HepG2 (cell line): Measurements from ENCODE around the gene HAND1. TPM values are rescaled to one million over a fixed set of nuclear protein-coding genes. Genes with fewer than 3 reads are reported as not detected.

Experiments used
- ATAC-seq: fragments of 200-7000 bp; cut with Tn5 transposase; 3 replicates; pipeline ENCODE4 v1.9.1; 2020; ENCODE audit warnings: mild to moderate bottlenecking, moderate library complexity
- BruUV-seq: library from RNA; stranded (reverse); fragments of 400-500 nt; replicated peaks from 2 replicates; lab custom pipeline; 2021; lab: Mats Ljungman, UMichigan
- CTCF ChIA-PET: fragments of 300-600 bp; formaldehyde crosslinking; extraction: SDS; loops from one replicate; lab custom pipeline; 2021; ENCODE audit warnings: low total read pairs, inconsistent platforms, low intra/inter-chr PET ratio; lab: Yijun Ruan, JAX
- POLR2A ChIA-PET: fragments of 350-600 bp; sonication (Branson Sonifier 250); formaldehyde crosslinking; loops from one replicate; lab custom pipeline; 2020; ENCODE audit warnings: antibody characterized with exemption, inconsistent platforms; lab: Yijun Ruan, JAX
- DNase-seq: peaks from one replicate; pipeline ENCODE4 v3.0.0-alpha.2; 2015; ENCODE audit warnings: low spot score
- FAIRE-seq: peaks from 3 replicates; lab custom pipeline; 2011; peaks lifted over from hg19 to GRCh38; lab: Jason Lieb, UNC
- H2AFZ ChIP-seq: one replicate; pipeline ENCODE4 v1.6.1; 2011; ENCODE audit warnings: low read length, inconsistent platforms
- H3K27ac ChIP-seq: fragments of 300-600 bp; 3 replicates; pipeline ENCODE4 v1.8.0; 2011; ENCODE audit warnings: mixed run types, mild to moderate bottlenecking, mixed read lengths, low read length, inconsistent platforms; ENCODE audit not compliant: insufficient read depth; ENCODE audit errors: extremely low read length
- H3K27me3 ChIP-seq, 2 experiments: fragments of 200-600 bp in 1 of 2; 2 replicates in 1 of 2; 3 replicates in 1 of 2; pipeline versions ENCODE4 v1.6.0 to v1.8.0; 2011; ENCODE audit warnings: low read length in 2 of 2, mild to moderate bottlenecking in 2 of 2, moderate library complexity in 2 of 2, inconsistent platforms in 1 of 2; ENCODE audit not compliant: insufficient read depth in 2 of 2, control insufficient read depth in 1 of 2
- H3K36me3 ChIP-seq, 2 experiments: fragments of 200-600 bp in 1 of 2; replicated peaks in 1 of 2; 2 replicates in 1 of 2; 3 replicates in 1 of 2; pipeline versions ENCODE4 v1.5.1 to v1.8.0; 2011; ENCODE audit warnings: low read length in 2 of 2, inconsistent platforms in 1 of 2; ENCODE audit not compliant: insufficient read depth in 2 of 2, control insufficient read depth in 1 of 2
- H3K4me1 ChIP-seq: 2 replicates; pipeline ENCODE4 v1.5.1; 2012; ENCODE audit warnings: low read length, inconsistent platforms; ENCODE audit not compliant: insufficient read depth
- H3K4me2 ChIP-seq: 2 replicates; pipeline ENCODE4 v1.6.0; 2011; ENCODE audit warnings: low read depth, low read length, inconsistent platforms
- H3K4me3 ChIP-seq, 3 experiments: fragments of 200-600 bp in 1 of 3; sonication (generic), shearing (Covaris generic) in 1 of 3; replicated peaks in 1 of 3; 2 replicates each; pipeline ENCODE4 v1.5.1; 2011 to 2016; ENCODE audit warnings: low read length in 3 of 3, inconsistent platforms in 2 of 3, low read depth in 2 of 3, mild to moderate bottlenecking in 2 of 3, control low read depth in 1 of 3, mixed read lengths in 1 of 3; ENCODE audit not compliant: insufficient read depth in 1 of 3
- H3K79me2 ChIP-seq: one replicate; pipeline ENCODE4 v1.6.1; 2011; ENCODE audit warnings: low read length, inconsistent platforms; ENCODE audit not compliant: insufficient read depth
- H3K9ac ChIP-seq: 2 replicates; pipeline ENCODE4 v1.6.0; 2011; ENCODE audit warnings: mild to moderate bottlenecking, low read depth, low read length, inconsistent platforms; ENCODE audit not compliant: insufficient read depth
- H3K9me3 ChIP-seq: 2 replicates; pipeline ENCODE4 v1.5.1; 2012; ENCODE audit warnings: mild to moderate bottlenecking, low read length
- H4K20me1 ChIP-seq: 2 replicates; pipeline ENCODE4 v1.6.0; 2011; ENCODE audit warnings: inconsistent platforms, mild to moderate bottlenecking, low read length, moderate library complexity; ENCODE audit not compliant: insufficient read depth
- CENPT ChIP-seq: sonication (generic); formaldehyde crosslinking; IDR thresholded peaks from 2 replicates; pipeline ENCODE4 v1.8.0; 2022; ENCODE audit warnings: low read depth, mild to moderate bottlenecking, moderate library complexity, missing genetic modification reagents
- PLRG1 ChIP-seq: fragments of 450-650 bp; conservative IDR thresholded peaks from 2 replicates; pipeline ENCODE4 v1.6.1; 2016
- SMYD3 ChIP-seq: sonication (generic); formaldehyde crosslinking; IDR thresholded peaks from 2 replicates; pipeline ENCODE4 v1.8.1; 2023; ENCODE audit warnings: mild to moderate bottlenecking, missing genetic modification reagents
- THRA ChIP-seq: sonication (generic); formaldehyde crosslinking; IDR thresholded peaks from 2 replicates; pipeline ENCODE4 v1.4.0; 2020; ENCODE audit warnings: missing genetic modification reagents, borderline replicate concordance
- ZNF138 ChIP-seq: sonication (generic); formaldehyde crosslinking; IDR thresholded peaks from 2 replicates; pipeline ENCODE4 v1.5.0; 2020; ENCODE audit warnings: mild to moderate bottlenecking, low read depth, missing genetic modification reagents
- ZNF446 ChIP-seq: sonication (generic); formaldehyde crosslinking; IDR thresholded peaks from 2 replicates; pipeline ENCODE4 v1.5.0; 2020; ENCODE audit warnings: mild to moderate bottlenecking, missing genetic modification reagents
- ZNF644 ChIP-seq: IDR thresholded peaks from 2 replicates; pipeline ENCODE4 v1.6.1; 2016; ENCODE audit warnings: low read depth
- WGBS: methylation state at CpG from one replicate; pipeline ENCODE4 v1.1.6; 2017; ENCODE audit warnings: low lambda C conversion rate; 5-methylcytosine and 5-hydroxymethylcytosine counted together
- in situ Hi-C: cut with HindIII; loops from 2 replicates; pipeline ENCODE4 v1.10.0; 2017; ENCODE audit warnings: low pct_unique_long_range_greater_than_20kb; ENCODE audit not compliant: extremely low pct_ligation_motif_present
- intact Hi-C: fragments of 100-400 bp; cut with micrococcal nuclease; formaldehyde crosslinking; loops from one replicate; pipeline ENCODE4 v1.10.0; 2022; ENCODE audit not compliant: unreplicated experiment
- polyA plus RNA-seq, 8 experiments: library from polyadenylated mRNA; depleted of rRNA in 3 of 8; stranded (reverse) in 7 of 8; unstranded in 1 of 8; fragments of >200 nt; fragmentation: Illumina TruSeq in 4 of 8; extraction: Trizol in 4 of 8; gene quantifications; 2 replicates each; pipeline versions ENCODE4 v1.2.1 to v1.2.3, GENCODE V29; 2011 to 2016; ENCODE audit warnings: low read depth in 4 of 8, missing spikeins in 1 of 8, mixed read lengths in 1 of 8; ENCODE audit not compliant: insufficient read depth in 1 of 8
- total RNA-seq, 5 experiments: library from RNA; depleted of rRNA; stranded (reverse); fragments of >200 nt; fragmentation: Illumina TruSeq; extraction: Trizol; gene quantifications; 2 replicates each; pipeline ENCODE4 v1.2.3, GENCODE V29; 2016; ENCODE audit warnings: low read depth in 1 of 5
- TF ChIP-seq, protein P1 (sequence below): sonication (generic); formaldehyde crosslinking; IDR thresholded peaks from 2 replicates; pipeline ENCODE4 v1.4.0; 2020; ENCODE audit warnings: low read depth, mild to moderate bottlenecking, missing genetic modification reagents
- TF ChIP-seq, protein P2 (sequence below): sonication (generic); formaldehyde crosslinking; IDR thresholded peaks from 2 replicates; pipeline ENCODE4 v1.5.1; 2020; ENCODE audit warnings: missing genetic modification reagents, mild to moderate bottlenecking, borderline replicate concordance

Gene HAND1
- total and polyA plus RNA-seq, 2 of the 13 experiments (the other 11 are each of a cell fraction or from before 2014, with no cell fraction given) = not detected

DNA sequence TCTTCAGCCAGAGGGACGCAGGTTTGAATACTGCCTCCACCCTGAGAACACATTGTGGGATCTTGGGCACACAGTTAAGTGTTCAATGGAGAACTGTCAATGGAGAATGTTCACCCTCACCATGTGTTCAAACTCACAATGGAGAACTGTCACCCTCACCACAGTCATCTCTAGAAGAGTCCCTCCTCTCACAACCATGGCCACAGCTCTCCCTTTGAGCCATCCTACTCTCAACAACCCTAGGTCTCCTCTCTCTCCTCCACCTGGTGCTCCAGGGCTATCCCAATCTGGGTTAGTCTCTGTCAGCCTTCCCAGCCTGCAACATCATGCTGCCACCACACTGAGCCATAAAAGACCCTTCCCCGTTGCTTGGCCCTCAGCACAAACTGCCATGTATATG, 36.3 kb upstream of the HAND1 start (continued):
- TF ChIP-seq ZNF138 (CRISPR knock-in tag) = no peak
- TF ChIP-seq PLRG1 = no peak
- TF ChIP-seq CENPT (CRISPR knock-in tag) = no peak

GRCh38 chr5:154513669-154514084, 35.6 kb upstream of the HAND1 start:
- POLR2A ChIA-PET = no interaction called here
- no peak for FAIRE-seq
- no TSS peak for BruUV-seq

More at GRCh38 chr5:154513669-154514084, 35.6 kb upstream of the HAND1 start:
- Histone ChIP-seq H3K27ac (no peak overlapping the region), H3K4me1 (no peaks in the 10 kb centered on the region), H3K4me2 (no peak overlapping the region), H3K4me3 (no peak overlapping the region), H3K36me3 (no peaks in the 10 kb centered on the region), H3K9me3 (no peaks in the 10 kb centered on the region), H3K79me2 (no peaks in the 10 kb centered on the region), H3K9ac (no peak overlapping the region), H4K20me1 (no peaks in the 10 kb centered on the region), H3K27me3 (peaks cover 0 to 10% of the 10 kb centered on the region in 2 experiments; a peak in 2 of 5 replicates), H2AFZ (no peak overlapping the region)
- in situ Hi-C loops (no loop called here), intact Hi-C loops (no loop called here)
- CTCF ChIA-PET = no interaction called here
- DNase-seq = no peak
- 39% methylated on average over 4 of the region's 4 CpGs for WGBS
- TF ChIP-seq ZNF644 (no peak), THRA (CRISPR knock-in tag) (no peak), ZNF446 (CRISPR knock-in tag) (no peak), SMYD3 (CRISPR knock-in tag) (no peak)
- TF ChIP-seq, protein P1, sequence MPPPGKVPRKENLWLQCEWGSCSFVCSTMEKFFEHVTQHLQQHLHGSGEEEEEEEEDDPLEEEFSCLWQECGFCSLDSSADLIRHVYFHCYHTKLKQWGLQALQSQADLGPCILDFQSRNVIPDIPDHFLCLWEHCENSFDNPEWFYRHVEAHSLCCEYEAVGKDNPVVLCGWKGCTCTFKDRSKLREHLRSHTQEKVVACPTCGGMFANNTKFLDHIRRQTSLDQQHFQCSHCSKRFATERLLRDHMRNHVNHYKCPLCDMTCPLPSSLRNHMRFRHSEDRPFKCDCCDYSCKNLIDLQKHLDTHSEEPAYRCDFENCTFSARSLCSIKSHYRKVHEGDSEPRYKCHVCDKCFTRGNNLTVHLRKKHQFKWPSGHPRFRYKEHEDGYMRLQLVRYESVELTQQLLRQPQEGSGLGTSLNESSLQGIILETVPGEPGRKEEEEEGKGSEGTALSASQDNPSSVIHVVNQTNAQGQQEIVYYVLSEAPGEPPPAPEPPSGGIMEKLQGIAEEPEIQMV (CRISPR knock-in tag) = no peak
- TF ChIP-seq, protein P2, sequence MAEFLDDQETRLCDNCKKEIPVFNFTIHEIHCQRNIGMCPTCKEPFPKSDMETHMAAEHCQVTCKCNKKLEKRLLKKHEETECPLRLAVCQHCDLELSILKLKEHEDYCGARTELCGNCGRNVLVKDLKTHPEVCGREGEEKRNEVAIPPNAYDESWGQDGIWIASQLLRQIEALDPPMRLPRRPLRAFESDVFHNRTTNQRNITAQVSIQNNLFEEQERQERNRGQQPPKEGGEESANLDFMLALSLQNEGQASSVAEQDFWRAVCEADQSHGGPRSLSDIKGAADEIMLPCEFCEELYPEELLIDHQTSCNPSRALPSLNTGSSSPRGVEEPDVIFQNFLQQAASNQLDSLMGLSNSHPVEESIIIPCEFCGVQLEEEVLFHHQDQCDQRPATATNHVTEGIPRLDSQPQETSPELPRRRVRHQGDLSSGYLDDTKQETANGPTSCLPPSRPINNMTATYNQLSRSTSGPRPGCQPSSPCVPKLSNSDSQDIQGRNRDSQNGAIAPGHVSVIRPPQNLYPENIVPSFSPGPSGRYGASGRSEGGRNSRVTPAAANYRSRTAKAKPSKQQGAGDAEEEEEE = no peak
- no peak for ATAC-seq
